Activated CD4-positive, alpha-beta T cell treated with anti-CD3 and anti-CD28 coated beads, Interleukin-2, amount 10 ng/mL, durations not matched to agents 7 days and 5 days (primary cell): ENCODE data around the gene STIM2. TPM values are rescaled to one million over a fixed set of nuclear protein-coding genes. Genes with fewer than 3 reads are reported as not detected.
"Not testable (repeated sequence)": the region's sequence is repeated elsewhere in the genome, so short reads cannot be mapped to it uniquely, and the experiment has no call there.

Experiments used
- CTCF ChIA-PET: fragments of 350-600 bp; sonication (Branson Sonifier 250); formaldehyde crosslinking; loops from one replicate; lab custom pipeline; 2021; ENCODE audit warnings: antibody characterized with exemption; lab: Charles Lee
- POLR2A ChIA-PET: fragments of 350-600 bp; sonication (Branson Sonifier 250); formaldehyde crosslinking; loops from one replicate; lab custom pipeline; 2021; ENCODE audit warnings: antibody characterized with exemption; lab: Charles Lee
- DNase-seq: peaks from one replicate; pipeline ENCODE4 v3.0.0-alpha.2; 2020
- H3K27ac Mint-ChIP-seq: one replicate; pipeline ENCODE4 v1.8.0; 2021; ENCODE audit warnings: mild to moderate bottlenecking, moderate library complexity, mixed read lengths
- H3K27me3 Mint-ChIP-seq: one replicate; pipeline ENCODE4 v1.8.0; 2021; ENCODE audit warnings: mixed read lengths
- H3K36me3 Mint-ChIP-seq: one replicate; pipeline ENCODE4 v1.8.0; 2021; ENCODE audit warnings: low read depth, mixed read lengths
- H3K4me1 Mint-ChIP-seq: one replicate; pipeline ENCODE4 v1.8.0; 2021; ENCODE audit warnings: mixed read lengths
- H3K4me3 Mint-ChIP-seq: one replicate; pipeline ENCODE4 v1.8.0; 2021; ENCODE audit warnings: mild to moderate bottlenecking, moderate library complexity, mixed read lengths
- H3K9me3 Mint-ChIP-seq: one replicate; pipeline ENCODE4 v1.8.0; 2021; ENCODE audit warnings: mixed read lengths
- total RNA-seq, 2 experiments: library from RNA; stranded (reverse); gene quantifications; one replicate each; pipeline ENCODE4 v1.2.3, GENCODE V29; 2021

The STIM2 gene
- total RNA-seq, 2 experiments from 2014 or later = 56.2 to 61.0 TPM

DNA sequence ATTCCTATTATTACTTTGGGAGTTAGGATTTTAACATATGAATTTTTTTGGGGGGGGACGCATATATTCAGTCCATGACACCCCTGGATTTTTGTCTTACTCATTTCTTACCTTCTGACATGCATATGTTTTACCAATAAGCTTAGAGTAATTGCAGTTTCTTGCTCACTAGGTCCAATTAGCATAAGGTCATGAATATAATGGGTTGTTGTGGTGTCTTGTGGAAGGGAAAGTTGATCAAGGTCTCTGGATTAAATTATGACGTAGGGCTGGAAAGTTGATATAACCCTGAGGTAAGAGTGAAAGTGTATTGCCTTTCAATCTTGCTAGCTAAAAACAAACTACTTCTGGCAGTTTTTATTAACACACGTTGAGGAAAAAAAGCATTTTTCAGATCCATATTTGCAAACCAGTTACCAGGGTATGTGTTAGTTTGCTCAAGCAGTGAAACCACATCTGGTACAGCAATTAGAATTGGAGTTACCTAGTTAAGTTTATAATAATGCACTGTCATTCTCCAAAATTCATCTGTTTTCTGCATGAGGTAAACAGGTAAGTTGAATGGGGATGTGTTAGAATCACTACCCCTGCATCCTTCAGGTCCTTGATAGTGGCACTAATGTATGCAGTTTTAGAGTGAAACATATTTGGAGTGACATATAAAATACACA is 32.0 kb downstream of the STIM2 start:
- DNase-seq = no peak
- Mint-ChIP-seq H3K4me1 (peaks cover 45% of the 10 kb centered on the region), H3K27me3 (no peaks in the 10 kb centered on the region), H3K27ac (no peak overlapping the region), H3K4me3 (no peak overlapping the region), H3K36me3 (peaks cover 63% of the 10 kb centered on the region), H3K9me3 (peaks cover 21% of the 10 kb centered on the region)
- POLR2A ChIA-PET = no interaction called here
- CTCF ChIA-PET = no interaction called here

DNA sequence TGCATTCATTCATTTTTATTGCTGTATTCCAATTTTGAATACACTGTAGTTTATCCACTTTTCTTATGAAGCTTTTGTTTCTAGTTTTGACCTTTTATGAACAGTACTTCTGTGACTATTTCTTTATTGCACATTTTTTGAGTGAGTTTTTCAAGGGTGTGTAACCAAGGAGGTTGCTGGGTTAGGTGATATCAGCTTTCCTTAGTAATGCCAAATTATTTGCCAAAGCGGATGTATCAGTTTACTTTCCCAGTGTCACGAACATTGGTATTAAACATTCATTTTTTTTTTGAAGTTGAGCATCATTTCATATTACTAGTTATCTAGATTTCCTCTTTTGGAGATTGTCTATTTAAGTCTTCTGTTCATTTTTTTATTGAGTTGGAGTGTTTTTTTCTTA is 32.9 kb downstream of the STIM2 start:
- Mint-ChIP-seq H3K27me3 (no peaks in the 10 kb centered on the region), H3K4me3 (no peak overlapping the region), H3K36me3 (peaks cover 64% of the 10 kb centered on the region), H3K4me1 (peaks cover 41% of the 10 kb centered on the region), H3K27ac (no peak overlapping the region), H3K9me3 (peaks cover 23% of the 10 kb centered on the region)
- ChIA-PET POLR2A (no interaction called here), CTCF (no interaction called here)
- no peak for DNase-seq

DNA sequence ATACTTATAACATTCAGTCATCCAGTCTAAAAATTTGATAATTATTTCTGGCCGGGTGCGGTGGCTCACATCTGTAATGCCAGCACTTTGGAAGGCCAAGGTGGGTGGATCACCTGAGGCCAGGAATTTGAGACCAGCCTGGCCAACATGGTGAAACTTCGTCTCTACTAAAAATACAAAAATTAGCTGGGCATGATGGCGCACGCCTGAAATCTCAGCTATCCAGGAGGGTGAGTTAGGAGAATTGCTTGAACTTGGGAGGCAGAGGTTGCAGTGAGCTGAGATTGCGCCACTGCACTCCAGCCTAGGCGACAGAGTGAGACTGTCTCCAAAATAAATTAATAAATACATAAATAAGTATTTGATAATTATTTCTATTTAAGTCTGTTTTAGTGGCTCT is 34.2 kb downstream of the STIM2 start:
- H3K27me3 Mint-ChIP-seq, H3K4me3 Mint-ChIP-seq, DNase-seq, H3K27ac Mint-ChIP-seq, POLR2A ChIA-PET: not testable (repeated sequence)
- CTCF ChIA-PET = interaction anchor here (0.5 kb wide), 1 partner anchor 172 kb away, joined by 3 read pairs; no protein-coding TSS in a partner anchor
- Mint-ChIP-seq H3K36me3 (peaks cover 50% of the 10 kb centered on the region), H3K4me1 (peaks cover 41% of the 10 kb centered on the region), H3K9me3 (peaks cover 18% of the 10 kb centered on the region)

GRCh38 chr4:26896636-26897035 is 36.0 kb downstream of the STIM2 start:
- Mint-ChIP-seq H3K27me3 (no peaks in the 10 kb centered on the region), H3K9me3 (peaks cover 12% of the 10 kb centered on the region)
- POLR2A ChIA-PET = no interaction called here

GRCh38 chr4:26899991-26900390 is 39.4 kb downstream of the STIM2 start:
- no peak for DNase-seq
- Mint-ChIP-seq H3K4me1 (peaks cover 53% of the 10 kb centered on the region), H3K9me3 (peaks cover 4% of the 10 kb centered on the region), H3K27me3 (no peaks in the 10 kb centered on the region), H3K4me3 (no peak overlapping the region), H3K27ac (peak overlapping the region; percentile 41), H3K36me3 (peaks cover 40% of the 10 kb centered on the region)
- ChIA-PET CTCF (interaction anchor here (0.9 kb wide), 2 partner anchors 12 to 39 kb away, joined by 3 to 4 read pairs; partner anchors contain the start of gene STIM2), POLR2A (no interaction called here)

More at GRCh38 chr4:26896636-26897035, 36.0 kb downstream of the STIM2 start:
- Mint-ChIP-seq H3K4me1 (peaks cover 45% of the 10 kb centered on the region), H3K36me3 (peaks cover 42% of the 10 kb centered on the region), H3K27ac (no peak overlapping the region), H3K4me3 (no peak overlapping the region)
- CTCF ChIA-PET = no interaction called here
- no peak for DNase-seq

- POLR2A ChIA-PET = no interaction called here
- CTCF ChIA-PET = interaction anchor here (0.9 kb wide), 1 partner anchor 40 kb away, joined by 4 read pairs; the partner anchor contains the start of gene STIM2
- Mint-ChIP-seq H3K27me3 (no peaks in the 10 kb centered on the region), H3K4me3 (no peak overlapping the region), H3K9me3 (peaks cover 4% of the 10 kb centered on the region), H3K36me3 (peaks cover 44% of the 10 kb centered on the region), H3K4me1 (peaks cover 55% of the 10 kb centered on the region), H3K27ac (no peak overlapping the region)
- no peak for DNase-seq
These were observed 40.1 kb downstream of the STIM2 start for GRCh38 chr4:26900765-26901164.

- ChIA-PET CTCF (no interaction called here), POLR2A (no interaction called here)
- Mint-ChIP-seq H3K4me3 (no peak overlapping the region), H3K36me3 (peaks cover 26% of the 10 kb centered on the region), H3K4me1 (peaks cover 60% of the 10 kb centered on the region), H3K27ac (peak overlapping the region; percentile 3), H3K27me3 (no peaks in the 10 kb centered on the region), H3K9me3 (no peaks in the 10 kb centered on the region)
- DNase-seq = no peak
These were observed 44.5 kb downstream of the STIM2 start for GRCh38 chr4:26905172-26905571.

GRCh38 chr4:26907731-26908599 is 47.3 kb downstream of the STIM2 start:
- no peaks in the 10 kb centered on the region for H3K9me3 Mint-ChIP-seq
- ChIA-PET POLR2A (no interaction called here), CTCF (no interaction called here)
- no peak for DNase-seq
- H3K27ac Mint-ChIP-seq = no peak overlapping the region
- H3K4me1 Mint-ChIP-seq = peaks cover 62% of the 10 kb centered on the region
- no peak overlapping the region for H3K4me3 Mint-ChIP-seq
- no peaks in the 10 kb centered on the region for H3K27me3 Mint-ChIP-seq
- peaks cover 15% of the 10 kb centered on the region for H3K36me3 Mint-ChIP-seq

GRCh38 chr4:26909369-26909768 is 48.7 kb downstream of the STIM2 start:
- DNase-seq = no peak
- H3K27ac Mint-ChIP-seq = no peak overlapping the region
- H3K4me1 Mint-ChIP-seq = peaks cover 61% of the 10 kb centered on the region
- CTCF ChIA-PET = no interaction called here
- peaks cover 10% of the 10 kb centered on the region for H3K36me3 Mint-ChIP-seq
- H3K27me3 Mint-ChIP-seq = no peaks in the 10 kb centered on the region
- POLR2A ChIA-PET = no interaction called here
- H3K4me3 Mint-ChIP-seq = no peak overlapping the region
- no peaks in the 10 kb centered on the region for H3K9me3 Mint-ChIP-seq

GRCh38 chr4:26911254-26911653 is 50.6 kb downstream of the STIM2 start:
- no peak overlapping the region for H3K4me3 Mint-ChIP-seq
- no peaks in the 10 kb centered on the region for H3K27me3 Mint-ChIP-seq
- CTCF ChIA-PET = no interaction called here
- H3K27ac Mint-ChIP-seq = no peak overlapping the region
- H3K36me3 Mint-ChIP-seq = peaks cover 2% of the 10 kb centered on the region
- peaks cover 55% of the 10 kb centered on the region for H3K4me1 Mint-ChIP-seq
- DNase-seq = no peak
- POLR2A ChIA-PET = no interaction called here
- H3K9me3 Mint-ChIP-seq = no peaks in the 10 kb centered on the region

GRCh38 chr4:26912069-26912468 is 51.4 kb downstream of the STIM2 start:
- H3K4me1 Mint-ChIP-seq = peaks cover 54% of the 10 kb centered on the region
- CTCF ChIA-PET = no interaction called here
- no peaks in the 10 kb centered on the region for H3K27me3 Mint-ChIP-seq
- no peak for DNase-seq
- POLR2A ChIA-PET = no interaction called here
- peaks cover 2% of the 10 kb centered on the region for H3K36me3 Mint-ChIP-seq
- H3K9me3 Mint-ChIP-seq = no peaks in the 10 kb centered on the region
- H3K27ac Mint-ChIP-seq = no peak overlapping the region
- no peak overlapping the region for H3K4me3 Mint-ChIP-seq

DNA sequence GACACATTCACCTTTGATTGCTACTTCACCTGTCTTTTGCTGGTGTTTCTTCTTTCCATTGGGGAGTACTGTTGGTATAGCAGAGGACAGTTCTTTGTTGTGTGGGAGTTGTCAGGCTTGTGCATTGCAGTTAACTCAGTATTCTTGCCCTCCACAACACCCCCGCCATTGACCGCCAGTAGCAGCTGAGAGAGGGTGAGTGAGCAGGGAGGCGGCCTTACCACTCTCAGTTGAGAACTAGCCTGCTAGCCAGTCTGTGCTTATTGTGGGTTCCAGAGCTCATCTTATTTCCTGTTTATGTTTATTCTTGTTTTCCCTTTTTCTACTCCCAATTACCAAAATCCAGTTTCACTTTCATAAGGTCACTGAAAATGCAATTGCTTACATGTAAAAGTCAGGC is 52.2 kb downstream of the STIM2 start:
- POLR2A ChIA-PET = no interaction called here
- Mint-ChIP-seq H3K4me1 (peaks cover 51% of the 10 kb centered on the region), H3K36me3 (peaks cover 2% of the 10 kb centered on the region), H3K27ac (no peak overlapping the region), H3K9me3 (no peaks in the 10 kb centered on the region), H3K4me3 (no peak overlapping the region), H3K27me3 (no peaks in the 10 kb centered on the region)
- CTCF ChIA-PET = no interaction called here
- DNase-seq = no peak

- Mint-ChIP-seq H3K4me3 (no peak overlapping the region), H3K36me3 (peaks cover 24% of the 10 kb centered on the region), H3K27ac (no peak overlapping the region), H3K4me1 (peaks cover 33% of the 10 kb centered on the region), H3K27me3 (no peaks in the 10 kb centered on the region), H3K9me3 (peaks cover 3% of the 10 kb centered on the region)
- no peak for DNase-seq
- POLR2A ChIA-PET = no interaction called here
- CTCF ChIA-PET = interaction anchor here (0.9 kb wide), 1 partner anchor 10 kb away, joined by 3 read pairs; no protein-coding TSS in a partner anchor
These were observed 55.6 kb downstream of the STIM2 start for GRCh38 chr4:26916195-26916594.
